ENCODE data around the gene RSAD2.

DNA sequence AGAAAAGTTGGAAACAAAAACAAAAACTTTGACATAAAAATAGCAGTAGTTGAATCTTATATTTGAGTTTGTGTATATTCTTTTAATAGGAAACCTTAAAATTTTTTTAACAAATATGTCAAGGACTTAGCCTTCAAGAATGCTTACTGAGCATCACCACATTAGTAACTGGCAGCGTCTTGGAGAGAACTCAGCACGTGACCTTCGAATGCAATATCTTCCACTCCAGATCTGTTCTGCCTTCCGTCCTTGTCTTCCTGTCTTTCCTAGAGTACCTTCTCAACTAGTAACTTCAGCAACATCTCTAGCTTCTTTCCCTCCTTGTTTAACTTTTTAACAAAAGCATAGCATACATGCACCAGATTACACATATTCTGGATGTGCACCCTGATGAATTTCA lies 972 bp downstream of the RSAD2 start:
- TF ChIP-seq, protein P1, sequence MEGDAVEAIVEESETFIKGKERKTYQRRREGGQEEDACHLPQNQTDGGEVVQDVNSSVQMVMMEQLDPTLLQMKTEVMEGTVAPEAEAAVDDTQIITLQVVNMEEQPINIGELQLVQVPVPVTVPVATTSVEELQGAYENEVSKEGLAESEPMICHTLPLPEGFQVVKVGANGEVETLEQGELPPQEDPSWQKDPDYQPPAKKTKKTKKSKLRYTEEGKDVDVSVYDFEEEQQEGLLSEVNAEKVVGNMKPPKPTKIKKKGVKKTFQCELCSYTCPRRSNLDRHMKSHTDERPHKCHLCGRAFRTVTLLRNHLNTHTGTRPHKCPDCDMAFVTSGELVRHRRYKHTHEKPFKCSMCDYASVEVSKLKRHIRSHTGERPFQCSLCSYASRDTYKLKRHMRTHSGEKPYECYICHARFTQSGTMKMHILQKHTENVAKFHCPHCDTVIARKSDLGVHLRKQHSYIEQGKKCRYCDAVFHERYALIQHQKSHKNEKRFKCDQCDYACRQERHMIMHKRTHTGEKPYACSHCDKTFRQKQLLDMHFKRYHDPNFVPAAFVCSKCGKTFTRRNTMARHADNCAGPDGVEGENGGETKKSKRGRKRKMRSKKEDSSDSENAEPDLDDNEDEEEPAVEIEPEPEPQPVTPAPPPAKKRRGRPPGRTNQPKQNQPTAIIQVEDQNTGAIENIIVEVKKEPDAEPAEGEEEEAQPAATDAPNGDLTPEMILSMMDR (optimal IDR thresholded peaks at IDR 0.05 in 1 of 3, IDR thresholded peaks at IDR 0.05 in 1 of 3, conservative IDR thresholded peaks at IDR 0.05 in 1 of 3; ENCODE audit: extremely low read depth in 1 of 3, insufficient read depth in 2 of 3, low read length in 3 of 3) = no peak
- no peak for TF ChIP-seq EZH2 (IDR thresholded peaks at IDR 0.05; ENCODE audit: low read length)

All from keratinocyte (primary cell).